A549 (cell line): ENCODE results near the gene ZNF616. TPM values are rescaled to one million over a fixed set of nuclear protein-coding genes. Genes with fewer than 3 reads are reported as not detected.

ENCODE experiments used
- ATAC-seq, 2 experiments: fragments of 200-7000 bp in 1 of 2; fragments of >200 bp in 1 of 2; cut with Nextera tagmentation in 1 of 2; cut with Tn5 transposase in 1 of 2; 3 replicates each; pipeline versions ENCODE4 v1.8.0 to v1.9.1; 2018 to 2020; ENCODE audit warnings: mild to moderate bottlenecking in 1 of 2, moderate library complexity in 1 of 2
- CTCF ChIA-PET: fragments of 300-600 bp; sonication (Branson Sonifier 250); formaldehyde crosslinking; extraction: SDS; loops from one replicate; lab custom pipeline; 2021; ENCODE audit warnings: antibody characterized with exemption, inconsistent platforms; lab: Yijun Ruan, JAX
- POLR2A ChIA-PET: fragments of 350-600 bp; formaldehyde crosslinking; extraction: SDS; loops from one replicate; lab custom pipeline; 2021; ENCODE audit warnings: antibody characterized with exemption, inconsistent platforms; lab: Yijun Ruan, JAX
- DNase-seq, 2 experiments: peaks; one replicate each; pipeline versions ENCODE4 v3.0.0 to v3.0.0-alpha.2; 2011 to 2016; ENCODE audit warnings: low read depth in 1 of 2, low spot score in 1 of 2
- FAIRE-seq: peaks from 2 replicates; lab custom pipeline; 2011; peaks lifted over from hg19 to GRCh38; lab: Jason Lieb, UNC
- H3K27ac ChIP-seq, 2 experiments: fragments of >200 bp; sonication (Bioruptor Twin); formaldehyde crosslinking; 3 replicates each; pipeline ENCODE4 v1.5.1; 2016 to 2017
- H3K4me1 ChIP-seq: fragments of >200 bp; sonication (Bioruptor Twin); formaldehyde crosslinking; 3 replicates; pipeline ENCODE4 v1.6.1; 2016
- H3K4me2 ChIP-seq: fragments of >200 bp; sonication (Bioruptor Twin); formaldehyde crosslinking; 3 replicates; pipeline ENCODE4 v1.6.1; 2016
- H3K4me3 ChIP-seq: fragments of >200 bp; sonication (Bioruptor Twin); formaldehyde crosslinking; 3 replicates; pipeline ENCODE4 v1.5.1; 2016
- H3K9me3 ChIP-seq: fragments of >200 bp; sonication (Bioruptor Twin); formaldehyde crosslinking; 3 replicates; pipeline ENCODE4 v1.6.1; 2016
- BHLHE40 ChIP-seq: IDR thresholded peaks from 2 replicates; pipeline ENCODE4 v1.6.1; 2012; ENCODE audit warnings: low read depth, low read length, inconsistent platforms
- CHD4 ChIP-seq: fragments of 200-600 bp; sonication (generic); IDR thresholded peaks from 2 replicates; pipeline ENCODE4 v1.6.1; 2016; ENCODE audit warnings: antibody characterized with exemption, mild to moderate bottlenecking, borderline replicate concordance
- FOSB ChIP-seq: fragments of 250-450 bp; sonication (Bioruptor Pico); IDR thresholded peaks from 2 replicates; pipeline ENCODE4 v1.5.0; 2020; ENCODE audit warnings: mild to moderate bottlenecking, moderate library complexity
- FOSL2 ChIP-seq, 2 experiments: fragments of 450-650 bp in 1 of 2; fragments of >200 bp in 1 of 2; sonication (Bioruptor Twin) in 1 of 2; formaldehyde crosslinking; IDR thresholded peaks; 2 replicates each; pipeline versions ENCODE4 v1.5.0 to v1.6.1; 2016 to 2020; ENCODE audit warnings: mild to moderate bottlenecking in 1 of 2, moderate library complexity in 1 of 2
- GATA3 ChIP-seq: IDR thresholded peaks from 2 replicates; pipeline ENCODE4 v1.6.1; 2012; ENCODE audit warnings: borderline replicate concordance
- HDAC2 ChIP-seq: fragments of 200-600 bp; sonication (generic); IDR thresholded peaks from 2 replicates; pipeline ENCODE4 v1.6.1; 2016
- HEYL ChIP-seq: fragments of 250-450 bp; sonication (Bioruptor Pico); IDR thresholded peaks from 2 replicates; pipeline ENCODE4 v1.8.0; 2021; ENCODE audit warnings: mild to moderate bottlenecking, moderate library complexity
- HOXB13 ChIP-seq: fragments of 250-450 bp; sonication (Bioruptor Pico); IDR thresholded peaks from 2 replicates; pipeline ENCODE4 v1.5.0; 2020; ENCODE audit warnings: low read depth, mild to moderate bottlenecking, moderate library complexity
- KDM1A ChIP-seq: fragments of 200-600 bp; sonication (generic); IDR thresholded peaks from 2 replicates; pipeline ENCODE4 v1.6.1; 2016; ENCODE audit warnings: low read depth, mild to moderate bottlenecking
- MAFK ChIP-seq: fragments of 450-650 bp; IDR thresholded peaks from 2 replicates; pipeline ENCODE4 v1.6.1; 2014; ENCODE audit not compliant: partially characterized antibody
- NFE2L2 ChIP-seq: fragments of 150-350 bp; conservative IDR thresholded peaks from 2 replicates; pipeline ENCODE4 v1.6.1; 2014; ENCODE audit warnings: low read length
- NPAS2 ChIP-seq: fragments of 250-450 bp; sonication (Bioruptor Pico); IDR thresholded peaks from 2 replicates; pipeline ENCODE4 v1.8.0; 2022; ENCODE audit warnings: mild to moderate bottlenecking, moderate library complexity, borderline replicate concordance
- PHF8 ChIP-seq: fragments of 200-600 bp; sonication (generic); IDR thresholded peaks from 2 replicates; pipeline ENCODE4 v1.6.1; 2016; ENCODE audit warnings: low read depth, mild to moderate bottlenecking, antibody characterized with exemption, moderate library complexity, borderline replicate concordance
- POLR2A ChIP-seq: IDR thresholded peaks from 2 replicates; pipeline ENCODE4 v1.6.1; 2012; ENCODE audit warnings: mild to moderate bottlenecking, low read length
- POLR2AphosphoS2 ChIP-seq: conservative IDR thresholded peaks from 2 replicates; pipeline ENCODE4 v1.6.1; 2012; ENCODE audit warnings: low read length, improper control_type of control experiment, inconsistent platforms
- RAD21 ChIP-seq, 2 experiments: fragments of >200 bp in 1 of 2; sonication (Bioruptor Twin) in 1 of 2; formaldehyde crosslinking in 1 of 2; IDR thresholded peaks in 1 of 2; conservative IDR thresholded peaks in 1 of 2; 2 replicates in 1 of 2; 3 replicates in 1 of 2; pipeline ENCODE4 v1.6.1; 2012 to 2018; ENCODE audit warnings: inconsistent platforms in 1 of 2
- RCOR1 ChIP-seq: fragments of 150-350 bp; IDR thresholded peaks from 2 replicates; pipeline ENCODE4 v1.6.1; 2014; ENCODE audit warnings: antibody characterized with exemption, low read length, low read depth
- RNF2 ChIP-seq: fragments of 200-600 bp; sonication (generic); IDR thresholded peaks from 2 replicates; pipeline ENCODE4 v1.6.1; 2016; ENCODE audit warnings: low read depth, mild to moderate bottlenecking, antibody characterized with exemption, moderate library complexity, borderline replicate concordance
- SREBF2 ChIP-seq: fragments of 450-650 bp; IDR thresholded peaks from 2 replicates; pipeline ENCODE4 v1.6.1; 2014; ENCODE audit warnings: mild to moderate bottlenecking, moderate library complexity
- TFCP2L1 ChIP-seq: fragments of 250-450 bp; sonication (Bioruptor Pico); IDR thresholded peaks from 2 replicates; pipeline ENCODE4 v1.5.0; 2021; ENCODE audit warnings: mild to moderate bottlenecking
- TP53 ChIP-seq: fragments of 250-450 bp; sonication (Bioruptor Pico); IDR thresholded peaks from 2 replicates; pipeline ENCODE4 v1.5.0; 2021; ENCODE audit warnings: mild to moderate bottlenecking, moderate library complexity
- ZFP36 ChIP-seq: fragments of 450-650 bp; IDR thresholded peaks from 2 replicates; pipeline ENCODE4 v1.6.1; 2014; ENCODE audit warnings: borderline replicate concordance; ENCODE audit not compliant: partially characterized antibody
- ZNF302 ChIP-seq: fragments of 250-450 bp; sonication (Bioruptor Pico); IDR thresholded peaks from 2 replicates; pipeline ENCODE4 v1.9.0; 2021; ENCODE audit warnings: inconsistent platforms, mild to moderate bottlenecking, moderate library complexity
- WGBS: methylation state at CpG from one replicate; pipeline ENCODE4 v1.1.6; 2017; ENCODE audit errors: missing lambda C conversion rate; 5-methylcytosine and 5-hydroxymethylcytosine counted together
- polyA plus RNA-seq, 4 experiments: library from polyadenylated mRNA; depleted of rRNA in 3 of 4; stranded (reverse); fragments of >200 nt; fragmentation: RNase III in 1 of 4; extraction: RNeasy Plus Mini Kit Qiagen cat#74134 plus additional on column Dnase treatment in 1 of 4; gene quantifications; 2 replicates in 3 of 4; 3 replicates in 1 of 4; pipeline ENCODE4 v1.2.3, GENCODE V29; 2011 to 2017
- TF ChIP-seq, protein P1 (sequence below): fragments of 450-650 bp; IDR thresholded peaks from 2 replicates; pipeline ENCODE4 v1.6.1; 2014; ENCODE audit warnings: antibody characterized with exemption
- TF ChIP-seq, protein P2 (sequence below): fragments of 250-450 bp; sonication (Bioruptor Pico); IDR thresholded peaks from 2 replicates; pipeline ENCODE4 v1.5.0; 2020; ENCODE audit warnings: low read depth, mild to moderate bottlenecking, moderate library complexity
- TF ChIP-seq, protein P3 (sequence below): IDR thresholded peaks from 2 replicates; pipeline ENCODE4 v1.6.1; 2012
- TF ChIP-seq, protein P4 (sequence below): IDR thresholded peaks from 2 replicates; pipeline ENCODE4 v1.6.1; 2012; ENCODE audit warnings: low read depth, borderline replicate concordance
- TF ChIP-seq, protein P5 (sequence below): IDR thresholded peaks from 2 replicates; pipeline ENCODE4 v1.6.1; 2012
- TF ChIP-seq, protein P6 (sequence below): fragments of >200 bp; sonication (Bioruptor Twin); formaldehyde crosslinking; IDR thresholded peaks from 3 replicates; pipeline ENCODE4 v1.5.1; 2016

Gene ZNF616
- polyA plus RNA-seq, 2 of the 4 experiments (the other 2 are of a cell fraction) = 0.90 to 1.8 TPM

DNA sequence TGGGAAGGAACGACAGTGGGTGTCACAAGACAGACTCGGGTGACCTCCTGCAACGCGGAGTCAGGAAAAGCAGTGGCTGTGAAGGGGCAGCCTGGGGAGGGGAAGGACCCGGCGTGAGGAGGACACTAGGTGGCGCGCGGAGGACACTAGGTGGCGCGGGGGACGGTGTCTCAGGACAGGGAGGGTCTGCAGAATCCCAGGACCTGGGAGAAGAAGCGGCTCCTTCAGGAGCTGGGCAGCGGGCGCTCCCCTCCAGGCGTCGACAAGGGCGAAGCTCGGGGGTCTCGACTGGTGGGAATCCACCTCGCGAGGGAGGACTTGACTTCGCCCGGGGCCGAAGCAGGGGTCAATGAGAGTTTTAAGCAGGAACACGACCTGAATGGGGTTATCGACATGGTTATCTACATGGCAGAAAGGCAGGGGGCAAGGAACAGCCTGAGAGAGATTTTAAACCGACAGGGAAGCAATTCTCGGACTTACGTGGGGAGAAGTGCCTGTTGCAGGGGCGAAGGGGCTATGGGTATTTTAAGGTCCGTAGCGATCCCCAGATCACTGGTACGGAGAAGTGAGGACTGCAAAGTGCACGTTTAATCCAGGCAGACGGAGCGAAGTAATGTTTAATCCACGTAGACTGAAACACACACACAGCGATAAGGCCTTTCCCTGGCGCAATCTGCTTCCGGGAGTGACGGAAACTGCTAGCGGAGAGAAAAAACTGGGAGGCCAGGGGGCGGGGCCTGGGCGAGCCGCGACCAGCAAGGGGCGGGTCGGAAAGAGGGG, at the start of gene ZNF616 (continued):
- TF ChIP-seq, protein P1, sequence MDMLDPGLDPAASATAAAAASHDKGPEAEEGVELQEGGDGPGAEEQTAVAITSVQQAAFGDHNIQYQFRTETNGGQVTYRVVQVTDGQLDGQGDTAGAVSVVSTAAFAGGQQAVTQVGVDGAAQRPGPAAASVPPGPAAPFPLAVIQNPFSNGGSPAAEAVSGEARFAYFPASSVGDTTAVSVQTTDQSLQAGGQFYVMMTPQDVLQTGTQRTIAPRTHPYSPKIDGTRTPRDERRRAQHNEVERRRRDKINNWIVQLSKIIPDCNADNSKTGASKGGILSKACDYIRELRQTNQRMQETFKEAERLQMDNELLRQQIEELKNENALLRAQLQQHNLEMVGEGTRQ = no peak
- TF ChIP-seq CHD4 = no peak
- no peak for TF ChIP-seq POLR2AphosphoS2
- TF ChIP-seq, protein P2, sequence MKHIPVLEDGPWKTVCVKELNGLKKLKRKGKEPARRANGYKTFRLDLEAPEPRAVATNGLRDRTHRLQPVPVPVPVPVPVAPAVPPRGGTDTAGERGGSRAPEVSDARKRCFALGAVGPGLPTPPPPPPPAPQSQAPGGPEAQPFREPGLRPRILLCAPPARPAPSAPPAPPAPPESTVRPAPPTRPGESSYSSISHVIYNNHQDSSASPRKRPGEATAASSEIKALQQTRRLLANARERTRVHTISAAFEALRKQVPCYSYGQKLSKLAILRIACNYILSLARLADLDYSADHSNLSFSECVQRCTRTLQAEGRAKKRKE (CRISPR knock-in tag) = no peak
- TF ChIP-seq RNF2 = no peak
- TF ChIP-seq FOSL2 (IDR thresholded peaks at IDR 0.05) = no peak
- TF ChIP-seq FOSL2 (CRISPR knock-in tag; IDR thresholded peaks at IDR 0.05) = no peak
- TF ChIP-seq HOXB13 = no peak
- TF ChIP-seq, protein P3, sequence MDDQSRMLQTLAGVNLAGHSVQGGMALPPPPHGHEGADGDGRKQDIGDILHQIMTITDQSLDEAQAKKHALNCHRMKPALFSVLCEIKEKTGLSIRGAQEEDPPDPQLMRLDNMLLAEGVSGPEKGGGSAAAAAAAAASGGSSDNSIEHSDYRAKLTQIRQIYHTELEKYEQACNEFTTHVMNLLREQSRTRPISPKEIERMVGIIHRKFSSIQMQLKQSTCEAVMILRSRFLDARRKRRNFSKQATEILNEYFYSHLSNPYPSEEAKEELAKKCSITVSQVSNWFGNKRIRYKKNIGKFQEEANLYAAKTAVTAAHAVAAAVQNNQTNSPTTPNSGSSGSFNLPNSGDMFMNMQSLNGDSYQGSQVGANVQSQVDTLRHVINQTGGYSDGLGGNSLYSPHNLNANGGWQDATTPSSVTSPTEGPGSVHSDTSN = no peak
- TF ChIP-seq BHLHE40 = no peak
- TF ChIP-seq NPAS2 (CRISPR knock-in tag) = no peak
- no peak for TF ChIP-seq ZNF302
- no peak for TF ChIP-seq SREBF2
- peak; percentile 28; the same call in 1 of the 2 replicates for TF ChIP-seq PHF8
- no peak for TF ChIP-seq TFCP2L1 (CRISPR knock-in tag)
- no peak for TF ChIP-seq RCOR1
- TF ChIP-seq, protein P4, sequence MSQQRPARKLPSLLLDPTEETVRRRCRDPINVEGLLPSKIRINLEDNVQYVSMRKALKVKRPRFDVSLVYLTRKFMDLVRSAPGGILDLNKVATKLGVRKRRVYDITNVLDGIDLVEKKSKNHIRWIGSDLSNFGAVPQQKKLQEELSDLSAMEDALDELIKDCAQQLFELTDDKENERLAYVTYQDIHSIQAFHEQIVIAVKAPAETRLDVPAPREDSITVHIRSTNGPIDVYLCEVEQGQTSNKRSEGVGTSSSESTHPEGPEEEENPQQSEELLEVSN = peak; percentile 26; the same call in 1 of the 2 replicates
- TF ChIP-seq TP53 (CRISPR knock-in tag) = no peak
- TF ChIP-seq HDAC2 = no peak
- no peak for TF ChIP-seq MAFK
- TF ChIP-seq RAD21 (conservative IDR thresholded peaks at IDR 0.05 in 1 of 2, IDR thresholded peaks at IDR 0.05 in 1 of 2) = peak; percentile 45 to 49; a peak in 4 of 5 replicates

DNA sequence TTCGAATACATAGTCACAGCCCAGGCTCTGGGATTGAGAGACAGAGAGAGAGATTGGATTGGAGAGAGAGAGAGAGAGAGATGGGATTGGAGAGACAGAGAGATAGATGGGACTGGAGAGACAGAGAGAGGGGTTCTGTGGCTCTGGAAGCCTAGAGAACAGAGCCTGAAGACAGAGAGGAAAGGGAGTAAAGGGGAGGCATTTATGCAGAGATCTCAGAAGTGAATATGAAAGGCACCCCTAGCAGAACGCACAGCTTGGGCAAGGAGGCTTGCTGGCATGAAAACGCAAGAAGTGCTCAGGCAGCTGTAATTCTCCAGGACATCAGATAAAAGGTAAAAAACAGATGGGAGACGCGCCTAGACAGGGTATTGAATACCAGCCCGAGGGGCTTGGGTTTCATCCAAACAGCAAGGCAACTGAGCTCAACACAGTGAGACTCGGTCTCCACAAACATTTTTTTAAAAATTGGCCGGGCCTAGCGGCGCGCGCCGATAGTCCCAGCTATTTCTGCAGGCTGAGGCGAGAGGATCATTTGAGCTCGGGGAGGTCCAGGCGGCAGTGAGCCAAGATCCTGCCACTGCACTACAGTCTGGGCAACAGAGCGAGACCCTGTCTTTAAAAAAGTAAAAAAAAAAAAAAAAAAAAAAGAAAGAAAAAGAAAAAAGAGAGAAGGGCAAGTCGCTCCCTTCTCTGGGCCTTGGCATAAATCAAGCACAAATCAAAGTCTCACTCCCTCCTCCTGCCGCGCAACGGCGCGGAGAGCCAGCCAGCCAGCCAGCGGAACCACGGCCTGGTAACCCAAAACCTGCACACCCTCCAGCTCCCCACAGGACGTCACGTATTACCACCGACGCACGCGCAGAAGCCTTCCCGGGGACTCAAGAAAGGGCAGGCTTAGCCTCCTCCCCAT, 49.3 kb upstream of the ZNF616 start:
- Histone ChIP-seq H3K4me1 (0 out of 3 replicates have a peak, but pooled peaks cover 7% of the 10 kb centered on the region), H3K4me3 (peak overlapping the region; percentile 42), H3K4me2 (peak overlapping the region; percentile 66), H3K27ac (peak overlapping the region; percentile 71 to 76), H3K9me3 (peaks cover 74% of the 10 kb centered on the region)
- ATAC-seq (no peak), DNase-seq (peak in 1 of 2 experiments; percentile 11), FAIRE-seq (peak; percentile 99)
- 16% methylated on average over 32 of the region's 32 CpGs for WGBS
- ChIA-PET CTCF (interaction anchor here (0.6 kb wide), 1 partner anchor 177 kb away, joined by 5 read pairs; no protein-coding TSS in a partner anchor), POLR2A (interaction anchor here (0.6 to 1.8 kb wide), 17 partner anchors 9 to 1332 kb away, joined by 3 to 12 read pairs (median 6); partner anchors contain the start of genes ZNF432, ZNF614 and ZNF765)
- TF ChIP-seq FOSB (CRISPR knock-in tag) (no peak), HEYL (no peak), ZFP36 (no peak), GATA3 (no peak), KDM1A (no peak), POLR2A (peak; percentile 91), NFE2L2 (no peak), PHF8 (0 out of 2 replicates have a peak, but pooled peaks have one; percentile 31), TFCP2L1 (CRISPR knock-in tag) (no peak)
- TF ChIP-seq, protein P5, sequence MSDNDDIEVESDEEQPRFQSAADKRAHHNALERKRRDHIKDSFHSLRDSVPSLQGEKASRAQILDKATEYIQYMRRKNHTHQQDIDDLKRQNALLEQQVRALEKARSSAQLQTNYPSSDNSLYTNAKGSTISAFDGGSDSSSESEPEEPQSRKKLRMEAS = peak; percentile 44
- TF ChIP-seq, protein P1 = no peak
- TF ChIP-seq, protein P6, sequence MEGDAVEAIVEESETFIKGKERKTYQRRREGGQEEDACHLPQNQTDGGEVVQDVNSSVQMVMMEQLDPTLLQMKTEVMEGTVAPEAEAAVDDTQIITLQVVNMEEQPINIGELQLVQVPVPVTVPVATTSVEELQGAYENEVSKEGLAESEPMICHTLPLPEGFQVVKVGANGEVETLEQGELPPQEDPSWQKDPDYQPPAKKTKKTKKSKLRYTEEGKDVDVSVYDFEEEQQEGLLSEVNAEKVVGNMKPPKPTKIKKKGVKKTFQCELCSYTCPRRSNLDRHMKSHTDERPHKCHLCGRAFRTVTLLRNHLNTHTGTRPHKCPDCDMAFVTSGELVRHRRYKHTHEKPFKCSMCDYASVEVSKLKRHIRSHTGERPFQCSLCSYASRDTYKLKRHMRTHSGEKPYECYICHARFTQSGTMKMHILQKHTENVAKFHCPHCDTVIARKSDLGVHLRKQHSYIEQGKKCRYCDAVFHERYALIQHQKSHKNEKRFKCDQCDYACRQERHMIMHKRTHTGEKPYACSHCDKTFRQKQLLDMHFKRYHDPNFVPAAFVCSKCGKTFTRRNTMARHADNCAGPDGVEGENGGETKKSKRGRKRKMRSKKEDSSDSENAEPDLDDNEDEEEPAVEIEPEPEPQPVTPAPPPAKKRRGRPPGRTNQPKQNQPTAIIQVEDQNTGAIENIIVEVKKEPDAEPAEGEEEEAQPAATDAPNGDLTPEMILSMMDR = no peak
- TF ChIP-seq, protein P3 = 0 out of 2 replicates have a peak, but pooled peaks have one; percentile 15
